GM12878 (cell line): ENCODE results near the gene DNAJC27. TPM values are rescaled to one million over a fixed set of nuclear protein-coding genes. Genes with fewer than 3 reads are reported as not detected.

Experiments used
- ATAC-seq: fragments of 200-7000 bp; cut with Tn5 transposase; 3 replicates; pipeline ENCODE4 v1.9.1; 2020; ENCODE audit warnings: mild to moderate bottlenecking, moderate library complexity
- BruUV-seq: library from RNA; stranded (reverse); fragments of 400-500 nt; replicated peaks from 2 replicates; lab custom pipeline; 2021; lab: Mats Ljungman, UMichigan
- CTCF ChIA-PET: fragments of 300-600 bp; sonication (Branson Sonifier 250); formaldehyde crosslinking; extraction: SDS; loops from one replicate; lab custom pipeline; 2021; ENCODE audit warnings: inconsistent platforms; lab: Yijun Ruan, JAX
- POLR2A ChIA-PET: fragments of 350-600 bp; formaldehyde crosslinking; extraction: SDS; loops from one replicate; lab custom pipeline; 2021; ENCODE audit warnings: inconsistent platforms; lab: Charles Lee
- RAD21 ChIA-PET: fragments of 300-600 bp; sonication (Branson Sonifier 250); formaldehyde crosslinking; loops from one replicate; lab custom pipeline; 2023; ENCODE audit warnings: antibody characterized with exemption; ENCODE audit not compliant: unreplicated experiment; lab: Charles Lee
- SMC1A ChIA-PET: fragments of 300-600 bp; sonication (Branson Sonifier 250); formaldehyde crosslinking; loops from one replicate; lab custom pipeline; 2023; ENCODE audit not compliant: unreplicated experiment, uncharacterized antibody; lab: Charles Lee
- DNase-seq: peaks from one replicate; pipeline ENCODE4 v3.0.0-alpha.2; 2011; ENCODE audit warnings: low read depth, low spot score
- FAIRE-seq: peaks from 3 replicates; lab custom pipeline; 2011; peaks lifted over from hg19 to GRCh38; lab: Jason Lieb, UNC
- H2AFZ ChIP-seq: 2 replicates; pipeline ENCODE4 v1.6.0; 2011; ENCODE audit warnings: low read depth, low read length, control low read depth; ENCODE audit not compliant: control insufficient read depth
- H3K27ac ChIP-seq: 2 replicates; pipeline ENCODE4 v1.5.1; 2011; ENCODE audit warnings: control low read depth; ENCODE audit not compliant: control insufficient read depth, insufficient read depth
- H3K27me3 ChIP-seq, 2 experiments: replicated peaks in 1 of 2; 2 replicates each; pipeline versions ENCODE4 v1.6.0 to v1.6.1; 2011; ENCODE audit warnings: low read length in 1 of 2; ENCODE audit not compliant: control insufficient read depth in 2 of 2, insufficient read depth in 2 of 2
- H3K36me3 ChIP-seq, 2 experiments: 2 replicates each; pipeline ENCODE4 v1.5.1; 2011; ENCODE audit warnings: low read length in 1 of 2; ENCODE audit not compliant: control insufficient read depth in 2 of 2, insufficient read depth in 2 of 2
- H3K4me1 ChIP-seq: 2 replicates; pipeline ENCODE4 v1.6.1; 2011; ENCODE audit warnings: mild to moderate bottlenecking, low read length, moderate library complexity, mixed read lengths; ENCODE audit not compliant: control insufficient read depth, insufficient read depth
- H3K4me2 ChIP-seq: 2 replicates; pipeline ENCODE4 v1.6.0; 2011; ENCODE audit warnings: control low read depth; ENCODE audit not compliant: control insufficient read depth, insufficient read depth
- H3K4me3 ChIP-seq: fragments of 200-600 bp; sonication (generic); 2 replicates; pipeline ENCODE4 v1.5.1; 2016
- H3K79me2 ChIP-seq: 2 replicates; pipeline ENCODE4 v1.6.0; 2011; ENCODE audit warnings: low read length; ENCODE audit not compliant: control insufficient read depth, insufficient read depth
- H3K9ac ChIP-seq: 2 replicates; pipeline ENCODE4 v1.8.0; 2011; ENCODE audit warnings: low read length, control low read depth, mixed read lengths; ENCODE audit not compliant: control insufficient read depth, insufficient read depth
- H3K9me3 ChIP-seq: replicated peaks from 3 replicates; pipeline ENCODE4 v1.5.1; 2011; ENCODE audit warnings: mild to moderate bottlenecking, low read length; ENCODE audit not compliant: control insufficient read depth, insufficient read depth
- H4K20me1 ChIP-seq: 2 replicates; pipeline ENCODE4 v1.6.0; 2011; ENCODE audit not compliant: control insufficient read depth, insufficient read depth
- E2F4 ChIP-seq: IDR thresholded peaks from 2 replicates; pipeline ENCODE4 v1.6.1; 2012; ENCODE audit warnings: low read depth, low read length, improper control_type of control experiment
- EED ChIP-seq: sonication (generic); IDR thresholded peaks from 2 replicates; pipeline ENCODE4 v1.6.1; 2016; ENCODE audit warnings: antibody characterized with exemption, low read depth
- ETV6 ChIP-seq, 2 experiments: fragments of 450-650 bp in 1 of 2; IDR thresholded peaks in 1 of 2; conservative IDR thresholded peaks in 1 of 2; 2 replicates each; pipeline ENCODE4 v1.6.1; 2014; ENCODE audit warnings: antibody characterized with exemption in 1 of 2, borderline replicate concordance in 1 of 2, low read depth in 1 of 2, mild to moderate bottlenecking in 1 of 2, moderate library complexity in 1 of 2
- FOXK2 ChIP-seq: fragments of 450-650 bp; IDR thresholded peaks from 2 replicates; pipeline ENCODE4 v1.6.1; 2017; ENCODE audit warnings: mild to moderate bottlenecking, moderate library complexity
- HDAC6 ChIP-seq: fragments of 200-600 bp; sonication (generic); IDR thresholded peaks from one replicate; pipeline ENCODE4 v1.8.0; 2017; ENCODE audit warnings: antibody characterized with exemption; ENCODE audit not compliant: unreplicated experiment
- JUNB ChIP-seq: IDR thresholded peaks from 2 replicates; pipeline ENCODE4 v1.6.1; 2016; ENCODE audit warnings: antibody characterized with exemption, mild to moderate bottlenecking
- KAT2A ChIP-seq: conservative IDR thresholded peaks from 2 replicates; pipeline ENCODE4 v1.6.1; 2011; ENCODE audit warnings: low read depth, low read length; ENCODE audit not compliant: control insufficient read depth
- MEF2B ChIP-seq: fragments of 450-650 bp; IDR thresholded peaks from 2 replicates; pipeline ENCODE4 v1.6.1; 2018; ENCODE audit warnings: mild to moderate bottlenecking, moderate library complexity; ENCODE audit not compliant: partially characterized antibody, poor library complexity, severe bottlenecking
- NR2C2 ChIP-seq: IDR thresholded peaks from 2 replicates; pipeline ENCODE4 v1.6.1; 2011; ENCODE audit warnings: borderline replicate concordance, low read depth; ENCODE audit not compliant: control insufficient read depth, insufficient read length
- PAX8 ChIP-seq: fragments of 450-650 bp; IDR thresholded peaks from 2 replicates; pipeline ENCODE4 v1.6.1; 2017; ENCODE audit warnings: mild to moderate bottlenecking, moderate library complexity
- POLR2AphosphoS2 ChIP-seq: IDR thresholded peaks from 2 replicates; pipeline ENCODE4 v1.6.1; 2011; ENCODE audit warnings: low read depth, mild to moderate bottlenecking, low read length, improper control_type of control experiment, moderate library complexity
- PRDM15 ChIP-seq: fragments of 450-650 bp; formaldehyde crosslinking; IDR thresholded peaks from 2 replicates; pipeline ENCODE4 v1.4.0; 2020; ENCODE audit warnings: mild to moderate bottlenecking, moderate library complexity
- RB1 ChIP-seq: fragments of 450-650 bp; formaldehyde crosslinking; IDR thresholded peaks from 2 replicates; pipeline ENCODE4 v1.6.1; 2017; ENCODE audit warnings: mild to moderate bottlenecking, borderline replicate concordance
- RCOR1 ChIP-seq: conservative IDR thresholded peaks from 2 replicates; pipeline ENCODE4 v1.6.1; 2012; ENCODE audit warnings: low read depth, low read length, improper control_type of control experiment
- TARDBP ChIP-seq: IDR thresholded peaks from 2 replicates; pipeline ENCODE4 v1.6.1; 2016; ENCODE audit warnings: borderline replicate concordance
- ZNF622 ChIP-seq: fragments of 450-650 bp; IDR thresholded peaks from 2 replicates; pipeline ENCODE4 v1.6.1; 2017; ENCODE audit warnings: mild to moderate bottlenecking, inconsistent platforms
- WGBS: methylation state at CpG from one replicate; pipeline ENCODE4 v1.1.6; 2016; ENCODE audit warnings: low lambda C conversion rate; ENCODE audit not compliant: insufficient replicate concordance, insufficient coverage; ENCODE audit errors: missing lambda C conversion rate; 5-methylcytosine and 5-hydroxymethylcytosine counted together
- in situ Hi-C: fragments of 300-500 bp; cut with MboI; formaldehyde crosslinking; loops from 9 replicates; pipeline ENCODE4 v1.14.3; 2018; ENCODE audit warnings: mixed read lengths
- intact Hi-C: fragments of 100-400 bp; cut with micrococcal nuclease; formaldehyde crosslinking; loops from one replicate; pipeline ENCODE4 v1.14.2; 2022; ENCODE audit not compliant: unreplicated experiment
- polyA plus RNA-seq, 11 experiments: library from polyadenylated mRNA; depleted of rRNA in 4 of 11; unstranded in 6 of 11; stranded (reverse) in 5 of 11; fragments of >200 nt; fragmentation: Nextera tagmentation in 4 of 11; fragmentation: Illumina TruSeq in 1 of 11; extraction: Ambion mirVana in 4 of 11; extraction: Trizol in 1 of 11; gene quantifications; 1 replicate in 1 of 11; 2 replicates in 10 of 11; pipeline versions ENCODE4 v1.2.1 to v1.2.3, GENCODE V29; 2011 to 2016; ENCODE audit warnings: inconsistent platforms in 2 of 11, missing spikeins in 2 of 11, low read depth in 1 of 11
- total RNA-seq, 4 experiments: library from RNA; depleted of rRNA in 3 of 4; stranded (reverse); fragments of >200 nt in 3 of 4; fragmentation: Illumina TruSeq in 1 of 4; extraction: Trizol in 1 of 4; gene quantifications; 2 replicates each; pipeline versions ENCODE4 v1.2.1 to v1.2.3, GENCODE V29; 2013 to 2021
- TF ChIP-seq, protein P1 (sequence below): IDR thresholded peaks from 2 replicates; pipeline ENCODE4 v1.6.1; 2012; ENCODE audit warnings: low read depth, low read length, improper control_type of control experiment

Gene DNAJC27
- total and polyA plus RNA-seq, 10 of the 15 experiments (the other 5 are each of a cell fraction or from before 2014, with no cell fraction given): 0.95 to 9.6 (median 3.7) TPM

GRCh38 chr2:24981411-24982136, 9.8 kb upstream of the DNAJC27 start:
- no peaks in the 10 kb centered on the region for H3K79me2 ChIP-seq
- DNase-seq (no peak), FAIRE-seq (no peak), ATAC-seq (no peak)
- no peaks in the 10 kb centered on the region for H4K20me1 ChIP-seq
- H3K9ac ChIP-seq: no peak overlapping the region
- BruUV-seq: no TSS peak
- ChIA-PET CTCF (interaction anchor here (0.6 to 1.0 kb wide), 3 partner anchors 8 to 214 kb away, joined by 3 read pairs; no protein-coding TSS in a partner anchor), RAD21 (no interaction called here), SMC1A (no interaction called here), POLR2A (no interaction called here)
- no peak overlapping the region for H2AFZ ChIP-seq
- H3K36me3 ChIP-seq: no peaks in the 10 kb centered on the region
- no peak overlapping the region for H3K4me3 ChIP-seq
- no peaks in the 10 kb centered on the region for H3K27me3 ChIP-seq
- TF ChIP-seq NR2C2 (no peak), ZNF622 (no peak), JUNB (no peak), PRDM15 (CRISPR knock-in tag) (no peak), MEF2B (no peak), ETV6 (conservative IDR thresholded peaks at IDR 0.05 in 1 of 2, IDR thresholded peaks at IDR 0.05 in 1 of 2; ENCODE audit: borderline replicate concordance in 1 of 2, low read depth in 1 of 2) (no peak), FOXK2 (no peak), RCOR1 (no peak), E2F4 (no peak), HDAC6 (no peak), PAX8 (no peak), RB1 (no peak), TARDBP (no peak), POLR2AphosphoS2 (no peak), KAT2A (no peak), EED (no peak)
- TF ChIP-seq, protein P1, sequence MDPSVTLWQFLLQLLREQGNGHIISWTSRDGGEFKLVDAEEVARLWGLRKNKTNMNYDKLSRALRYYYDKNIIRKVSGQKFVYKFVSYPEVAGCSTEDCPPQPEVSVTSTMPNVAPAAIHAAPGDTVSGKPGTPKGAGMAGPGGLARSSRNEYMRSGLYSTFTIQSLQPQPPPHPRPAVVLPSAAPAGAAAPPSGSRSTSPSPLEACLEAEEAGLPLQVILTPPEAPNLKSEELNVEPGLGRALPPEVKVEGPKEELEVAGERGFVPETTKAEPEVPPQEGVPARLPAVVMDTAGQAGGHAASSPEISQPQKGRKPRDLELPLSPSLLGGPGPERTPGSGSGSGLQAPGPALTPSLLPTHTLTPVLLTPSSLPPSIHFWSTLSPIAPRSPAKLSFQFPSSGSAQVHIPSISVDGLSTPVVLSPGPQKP: no peak
- no peak overlapping the region for H3K27ac ChIP-seq
- no peaks in the 10 kb centered on the region for H3K4me1 ChIP-seq
- WGBS: 4% methylated on average over 3 of the region's 3 CpGs
- H3K9me3 ChIP-seq: no peaks in the 10 kb centered on the region
- no peak overlapping the region for H3K4me2 ChIP-seq
- intact Hi-C loops: no loop called here
- in situ Hi-C loops: no loop called here
